SU-DHL-6 (cell line): Measurements from ENCODE around the gene AJAP1.

Experiments
- CTCF ChIP-seq: fragments of 200-600 bp; sonication (generic); IDR thresholded peaks from one replicate; pipeline ENCODE4 v1.5.1; 2017; ENCODE audit warnings: antibody characterized with exemption, mild to moderate bottlenecking, low read length, moderate library complexity; ENCODE audit not compliant: insufficient read depth, poor library complexity, severe bottlenecking
- EZH2phosphoT487 ChIP-seq: fragments of 200-600 bp; sonication (generic), shearing (Covaris generic); conservative IDR thresholded peaks from 2 replicates; pipeline ENCODE4 v1.6.1; 2018; ENCODE audit warnings: mild to moderate bottlenecking, antibody characterized with exemption, low read length, moderate library complexity, mixed read lengths

GRCh38 chr1:4725416-4725815, 71.0 kb downstream of the AJAP1 start:
- no peak for TF ChIP-seq CTCF
- no peak for TF ChIP-seq EZH2phosphoT487
